ENCODE measurements around the gene QSER1. TPM values are rescaled to one million over a fixed set of nuclear protein-coding genes. Genes with fewer than 3 reads are reported as not detected.
A peak's percentile ranks its signal among the peaks of the same experiment; 100 is the strongest.

QSER1 gene
- total and polyA plus RNA-seq, 2 experiments from 2014 or later: 29.4 to 132 TPM

DNA sequence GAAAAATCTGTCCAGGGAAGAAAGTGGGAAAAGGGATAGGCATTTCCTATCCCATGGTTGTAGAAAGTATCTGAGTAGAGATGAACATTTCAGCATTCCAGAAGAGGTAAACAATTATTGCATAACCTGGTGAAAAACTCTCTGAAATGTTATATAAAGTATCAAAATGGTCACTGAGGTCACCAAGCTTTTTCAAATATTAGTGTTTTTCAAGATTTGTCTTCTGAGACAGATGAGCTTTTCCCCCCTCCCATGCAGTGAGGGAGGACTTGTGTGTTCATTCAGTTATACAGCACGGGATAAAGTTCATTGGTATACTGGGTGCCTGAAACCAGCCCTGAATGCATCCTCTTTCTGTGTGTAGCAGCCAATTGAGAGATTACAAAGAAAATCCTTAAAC lies 121.1 kb downstream of the QSER1 start:
- no peaks in the 10 kb centered on the region for H3K79me2 ChIP-seq (replicated peaks; ENCODE audit: insufficient read depth)
- no peak for DNase-seq (ENCODE audit: low spot score)
- no peaks in the 10 kb centered on the region for H4K20me1 ChIP-seq (replicated peaks; ENCODE audit: insufficient read depth)
- ATAC-seq: no peak
- Mint-ChIP-seq H3K27me3 (ENCODE audit: insufficient read depth, low read depth, poor library complexity) (peaks cover 18% of the 10 kb centered on the region), H3K4me3 (no peak overlapping the region), H3K36me3 (ENCODE audit: low read depth) (no peaks in the 10 kb centered on the region), H3K4me1 (peaks cover 17% of the 10 kb centered on the region; the same call in 2 of the 3 replicates), H3K9me3 (no peaks in the 10 kb centered on the region), H3K27ac (no peak overlapping the region)
- peaks cover 16% of the 10 kb centered on the region for H3K4me1 ChIP-seq (ENCODE audit: insufficient read depth)
- H3K4me3 ChIP-seq: no peak overlapping the region
- TF ChIP-seq, protein P1, sequence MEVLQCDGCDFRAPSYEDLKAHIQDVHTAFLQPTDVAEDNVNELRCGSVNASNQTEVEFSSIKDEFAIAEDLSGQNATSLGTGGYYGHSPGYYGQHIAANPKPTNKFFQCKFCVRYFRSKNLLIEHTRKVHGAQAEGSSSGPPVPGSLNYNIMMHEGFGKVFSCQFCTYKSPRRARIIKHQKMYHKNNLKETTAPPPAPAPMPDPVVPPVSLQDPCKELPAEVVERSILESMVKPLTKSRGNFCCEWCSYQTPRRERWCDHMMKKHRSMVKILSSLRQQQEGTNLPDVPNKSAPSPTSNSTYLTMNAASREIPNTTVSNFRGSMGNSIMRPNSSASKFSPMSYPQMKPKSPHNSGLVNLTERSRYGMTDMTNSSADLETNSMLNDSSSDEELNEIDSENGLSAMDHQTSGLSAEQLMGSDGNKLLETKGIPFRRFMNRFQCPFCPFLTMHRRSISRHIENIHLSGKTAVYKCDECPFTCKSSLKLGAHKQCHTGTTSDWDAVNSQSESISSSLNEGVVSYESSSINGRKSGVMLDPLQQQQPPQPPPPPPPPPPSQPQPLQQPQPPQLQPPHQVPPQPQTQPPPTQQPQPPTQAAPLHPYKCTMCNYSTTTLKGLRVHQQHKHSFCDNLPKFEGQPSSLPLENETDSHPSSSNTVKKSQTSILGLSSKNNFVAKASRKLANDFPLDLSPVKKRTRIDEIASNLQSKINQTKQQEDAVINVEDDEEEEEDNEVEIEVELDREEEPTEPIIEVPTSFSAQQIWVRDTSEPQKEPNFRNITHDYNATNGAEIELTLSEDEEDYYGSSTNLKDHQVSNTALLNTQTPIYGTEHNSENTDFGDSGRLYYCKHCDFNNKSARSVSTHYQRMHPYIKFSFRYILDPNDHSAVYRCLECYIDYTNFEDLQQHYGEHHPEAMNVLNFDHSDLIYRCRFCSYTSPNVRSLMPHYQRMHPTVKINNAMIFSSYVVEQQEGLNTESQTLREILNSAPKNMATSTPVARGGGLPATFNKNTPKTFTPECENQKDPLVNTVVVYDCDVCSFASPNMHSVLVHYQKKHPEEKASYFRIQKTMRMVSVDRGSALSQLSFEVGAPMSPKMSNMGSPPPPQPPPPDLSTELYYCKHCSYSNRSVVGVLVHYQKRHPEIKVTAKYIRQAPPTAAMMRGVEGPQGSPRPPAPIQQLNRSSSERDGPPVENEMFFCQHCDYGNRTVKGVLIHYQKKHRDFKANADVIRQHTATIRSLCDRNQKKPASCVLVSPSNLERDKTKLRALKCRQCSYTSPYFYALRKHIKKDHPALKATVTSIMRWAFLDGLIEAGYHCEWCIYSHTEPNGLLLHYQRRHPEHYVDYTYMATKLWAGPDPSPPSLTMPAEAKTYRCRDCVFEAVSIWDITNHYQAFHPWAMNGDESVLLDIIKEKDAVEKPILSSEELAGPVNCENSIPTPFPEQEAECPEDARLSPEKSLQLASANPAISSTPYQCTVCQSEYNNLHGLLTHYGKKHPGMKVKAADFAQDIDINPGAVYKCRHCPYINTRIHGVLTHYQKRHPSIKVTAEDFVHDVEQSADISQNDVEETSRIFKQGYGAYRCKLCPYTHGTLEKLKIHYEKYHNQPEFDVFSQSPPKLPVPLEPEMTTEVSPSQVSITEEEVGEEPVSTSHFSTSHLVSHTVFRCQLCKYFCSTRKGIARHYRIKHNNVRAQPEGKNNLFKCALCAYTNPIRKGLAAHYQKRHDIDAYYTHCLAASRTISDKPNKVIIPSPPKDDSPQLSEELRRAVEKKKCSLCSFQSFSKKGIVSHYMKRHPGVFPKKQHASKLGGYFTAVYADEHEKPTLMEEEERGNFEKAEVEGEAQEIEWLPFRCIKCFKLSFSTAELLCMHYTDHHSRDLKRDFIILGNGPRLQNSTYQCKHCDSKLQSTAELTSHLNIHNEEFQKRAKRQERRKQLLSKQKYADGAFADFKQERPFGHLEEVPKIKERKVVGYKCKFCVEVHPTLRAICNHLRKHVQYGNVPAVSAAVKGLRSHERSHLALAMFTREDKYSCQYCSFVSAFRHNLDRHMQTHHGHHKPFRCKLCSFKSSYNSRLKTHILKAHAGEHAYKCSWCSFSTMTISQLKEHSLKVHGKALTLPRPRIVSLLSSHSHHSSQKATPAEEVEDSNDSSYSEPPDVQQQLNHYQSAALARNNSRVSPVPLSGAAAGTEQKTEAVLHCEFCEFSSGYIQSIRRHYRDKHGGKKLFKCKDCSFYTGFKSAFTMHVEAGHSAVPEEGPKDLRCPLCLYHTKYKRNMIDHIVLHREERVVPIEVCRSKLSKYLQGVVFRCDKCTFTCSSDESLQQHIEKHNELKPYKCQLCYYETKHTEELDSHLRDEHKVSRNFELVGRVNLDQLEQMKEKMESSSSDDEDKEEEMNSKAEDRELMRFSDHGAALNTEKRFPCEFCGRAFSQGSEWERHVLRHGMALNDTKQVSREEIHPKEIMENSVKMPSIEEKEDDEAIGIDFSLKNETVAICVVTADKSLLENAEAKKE (CRISPR knock-in tag; IDR thresholded peaks at IDR 0.05): no peak
- H3F3A ChIP-seq (replicated peaks; ENCODE audit: low read depth): peaks cover 4% of the 10 kb centered on the region; the same call in 1 of the 2 replicates
- H3K4me2 ChIP-seq: no peak overlapping the region
- no peaks in the 10 kb centered on the region for H3K9me2 ChIP-seq (ENCODE audit: insufficient read depth)
- H2AFZ ChIP-seq: no peak overlapping the region
- no peaks in the 10 kb centered on the region for H3K36me3 ChIP-seq (ENCODE audit: insufficient read depth)
- H3K27me3 ChIP-seq (ENCODE audit: insufficient read depth): peaks cover 11% of the 10 kb centered on the region
- H3K27ac ChIP-seq (ENCODE audit: low read depth): no peak overlapping the region

DNA sequence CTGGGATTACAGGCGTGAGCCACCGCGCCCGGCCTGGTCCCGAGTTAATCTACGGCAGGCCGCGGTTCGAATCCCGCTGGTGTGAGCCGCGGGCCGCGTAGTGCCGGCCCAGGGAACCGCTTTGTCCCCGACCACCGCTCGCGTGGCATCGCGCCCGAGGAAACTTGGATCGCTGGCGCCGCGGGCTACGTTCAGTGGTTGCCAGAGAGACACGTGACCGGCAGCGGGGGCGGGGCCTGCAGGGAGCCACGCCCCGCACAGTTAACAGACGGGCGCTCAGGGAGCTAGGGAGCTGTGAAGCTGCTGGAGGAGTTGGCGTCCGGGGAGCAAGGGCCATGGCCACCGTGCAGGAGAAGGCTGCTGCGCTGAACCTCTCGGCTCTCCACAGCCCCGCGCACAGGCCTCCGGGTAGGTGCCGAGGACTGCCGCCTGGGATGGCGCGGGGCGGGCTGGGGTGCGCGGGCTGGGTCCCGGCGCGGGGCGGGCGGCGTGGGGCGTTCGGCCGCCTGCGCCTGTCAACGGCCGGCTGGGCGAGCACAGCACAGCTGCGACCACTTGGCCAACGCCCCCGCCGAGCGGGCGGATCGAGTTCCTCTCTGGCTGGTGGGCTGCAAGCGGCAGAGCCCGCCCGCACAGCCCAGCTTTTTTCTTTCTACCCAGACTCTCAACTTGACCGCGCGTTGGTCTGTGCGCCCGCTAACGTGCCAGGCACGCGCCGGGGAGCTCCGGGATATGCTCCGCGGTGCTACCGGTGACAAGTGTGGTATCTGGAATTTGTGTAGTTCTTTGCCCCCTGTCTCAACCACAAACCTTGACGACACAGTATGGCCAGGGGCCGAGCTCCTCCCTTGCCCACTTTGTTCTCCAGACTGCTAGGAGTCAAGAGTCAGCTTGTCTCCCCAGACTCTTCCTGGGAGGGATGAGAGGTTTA lies 123.3 kb downstream of the QSER1 start, which contains the start of gene DEPDC7:
Gene DEPDC7 (plus strand): TSS at position 258 of the 931 bp plus-strand sequence. CDS start 78 bp downstream, at position 336.
- Histone ChIP-seq H2AFZ (peak within 1 kb of the TSS; percentile 83), H3K36me3 (ENCODE audit: insufficient read depth) (no peaks in the 10 kb centered on the region), H4K20me1 (replicated peaks; ENCODE audit: insufficient read depth) (no peaks in the 10 kb centered on the region), H3K4me1 (ENCODE audit: insufficient read depth) (peaks cover 16% of the 10 kb centered on the region), H3K27me3 (ENCODE audit: insufficient read depth) (peaks cover 11% of the 10 kb centered on the region), H3K79me2 (replicated peaks; ENCODE audit: insufficient read depth) (no peaks in the 10 kb centered on the region), H3K4me2 (peak within 1 kb of the TSS; percentile 95), H3F3A (replicated peaks; ENCODE audit: low read depth) (peaks cover 4% of the 10 kb centered on the region; the same call in 1 of the 2 replicates), H3K4me3 (peak within 1 kb of the TSS; percentile 77), H3K9me2 (ENCODE audit: insufficient read depth) (no peaks in the 10 kb centered on the region), H3K27ac (ENCODE audit: low read depth) (no peak within 1 kb of the TSS)
- peak; percentile 97 for DNase-seq (ENCODE audit: low spot score)
- peak; percentile 90 for ATAC-seq
- Mint-ChIP-seq H3K9me3 (no peaks in the 10 kb centered on the region), H3K27ac (no peak within 1 kb of the TSS), H3K36me3 (ENCODE audit: low read depth) (no peaks in the 10 kb centered on the region), H3K27me3 (ENCODE audit: insufficient read depth, low read depth, poor library complexity) (peaks cover 16% of the 10 kb centered on the region), H3K4me1 (peaks cover 17% of the 10 kb centered on the region; the same call in 2 of the 3 replicates), H3K4me3 (peak within 1 kb of the TSS; percentile 79)
- TF ChIP-seq CREB1 (CRISPR knock-in tag; IDR thresholded peaks at IDR 0.05; ENCODE audit: low read depth) (peak; percentile 27; the same call in 1 of the 2 replicates), POLR2AphosphoS5 (IDR thresholded peaks at IDR 0.05; ENCODE audit: low read depth) (peak; percentile 88), EZH2phosphoT487 (IDR thresholded peaks at IDR 0.05; ENCODE audit: unreplicated experiment) (no peak)

Data from GM23338 (cell line).